Measurements from ENCODE around the gene NPTX2.

DNA sequence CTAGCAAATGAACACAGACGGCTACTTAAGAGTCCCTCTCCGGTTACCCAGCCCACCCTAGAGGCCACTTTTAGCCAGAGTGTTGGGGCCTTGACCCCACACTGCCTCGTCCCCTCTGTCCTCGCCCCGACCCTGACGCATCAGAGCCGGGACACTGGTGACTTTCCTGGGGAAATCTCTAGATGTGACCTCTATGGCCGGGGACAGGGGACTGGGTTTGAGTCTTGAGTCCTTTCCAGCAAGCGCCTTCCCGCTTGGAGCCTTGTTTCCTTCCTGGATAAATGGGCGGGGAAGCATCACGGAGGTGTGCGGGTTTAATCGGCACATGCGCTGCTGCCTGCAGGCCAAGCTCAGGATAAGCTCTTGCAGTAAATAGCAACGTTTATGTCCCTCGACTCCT, 40.7 kb downstream of the NPTX2 start:
- no peak for TF ChIP-seq POLR2A (IDR thresholded peaks at IDR 0.05)
- TF ChIP-seq POLR2AphosphoS5 (IDR thresholded peaks at IDR 0.05) = no peak
- TF ChIP-seq, protein P1, sequence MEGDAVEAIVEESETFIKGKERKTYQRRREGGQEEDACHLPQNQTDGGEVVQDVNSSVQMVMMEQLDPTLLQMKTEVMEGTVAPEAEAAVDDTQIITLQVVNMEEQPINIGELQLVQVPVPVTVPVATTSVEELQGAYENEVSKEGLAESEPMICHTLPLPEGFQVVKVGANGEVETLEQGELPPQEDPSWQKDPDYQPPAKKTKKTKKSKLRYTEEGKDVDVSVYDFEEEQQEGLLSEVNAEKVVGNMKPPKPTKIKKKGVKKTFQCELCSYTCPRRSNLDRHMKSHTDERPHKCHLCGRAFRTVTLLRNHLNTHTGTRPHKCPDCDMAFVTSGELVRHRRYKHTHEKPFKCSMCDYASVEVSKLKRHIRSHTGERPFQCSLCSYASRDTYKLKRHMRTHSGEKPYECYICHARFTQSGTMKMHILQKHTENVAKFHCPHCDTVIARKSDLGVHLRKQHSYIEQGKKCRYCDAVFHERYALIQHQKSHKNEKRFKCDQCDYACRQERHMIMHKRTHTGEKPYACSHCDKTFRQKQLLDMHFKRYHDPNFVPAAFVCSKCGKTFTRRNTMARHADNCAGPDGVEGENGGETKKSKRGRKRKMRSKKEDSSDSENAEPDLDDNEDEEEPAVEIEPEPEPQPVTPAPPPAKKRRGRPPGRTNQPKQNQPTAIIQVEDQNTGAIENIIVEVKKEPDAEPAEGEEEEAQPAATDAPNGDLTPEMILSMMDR (IDR thresholded peaks at IDR 0.05) = no peak
